ENCODE measurements around the gene WIPI1. TPM values are rescaled to one million over a fixed set of nuclear protein-coding genes. Genes with fewer than 3 reads are reported as not detected.
"Not testable (repeated sequence)": the region's sequence is repeated elsewhere in the genome, so short reads cannot be mapped to it uniquely, and the experiment has no call there.

Gene WIPI1
- total RNA-seq, 4 donors from 2014 or later: 71.4 to 131 (median 77.2) TPM

GRCh38 chr17:68379692-68380677, 77.3 kb downstream of the WIPI1 start:
- TF ChIP-seq POLR2A (IDR thresholded peaks at IDR 0.05): no peak
- 95% methylated on average over 11 of the region's 11 CpGs for WGBS, 2 donors
- Histone ChIP-seq H3K4me3 (no peak overlapping the region), H3K27ac (peak overlapping the region in 2 of 4 donors; percentile 83 to 97), H3K36me3 (no peaks in the 10 kb centered on the region), H3K4me1 (peaks cover 0 to 50% (median 27%) of the 10 kb centered on the region in 4 donors), H3K27me3 (no peaks in the 10 kb centered on the region), H3K9me3 (no peaks in the 10 kb centered on the region)
- DNase-seq (ENCODE audit: low spot score in 2 of 2): no peak

GRCh38 chr17:68379177-68379510, 78.2 kb downstream of the WIPI1 start:
- no peaks in the 10 kb centered on the region for H3K27me3 ChIP-seq
- peak overlapping the region; percentile 83 to 97 (median 88) for H3K27ac ChIP-seq
- H3K36me3 ChIP-seq: no peaks in the 10 kb centered on the region
- H3K9me3 ChIP-seq: no peaks in the 10 kb centered on the region
- 70 to 72% methylated on average over 3 of the region's 3 CpGs for WGBS, 2 donors
- TF ChIP-seq POLR2A (IDR thresholded peaks at IDR 0.05) (no peak), EP300 (IDR thresholded peaks at IDR 0.05) (no peak), CTCF (IDR thresholded peaks at IDR 0.05) (no peak)
- peaks cover 0 to 42% (median 26%) of the 10 kb centered on the region in 4 donors for H3K4me1 ChIP-seq
- H3K4me3 ChIP-seq: no peak overlapping the region
- DNase-seq (ENCODE audit: low spot score in 2 of 2): no peak

- Histone ChIP-seq H3K27me3 (no peaks in the 10 kb centered on the region), H3K4me1 (peaks cover 0 to 36% (median 21%) of the 10 kb centered on the region in 4 donors), H3K9me3 (no peaks in the 10 kb centered on the region), H3K4me3 (peak overlapping the region in 1 of 4 donors; percentile 30), H3K36me3 (no peaks in the 10 kb centered on the region), H3K27ac (peak overlapping the region; percentile 83 to 97 (median 88))
- DNase-seq (ENCODE audit: low spot score in 2 of 2): peak; percentile 94 to 96
- 32 to 41% methylated on average over 14 to 21 of the region's 21 CpGs for WGBS, 2 donors
- TF ChIP-seq POLR2A (IDR thresholded peaks at IDR 0.05) (peak; percentile 17 to 19), EP300 (IDR thresholded peaks at IDR 0.05) (peak; percentile 97), CTCF (IDR thresholded peaks at IDR 0.05) (peak in 1 of 5 experiments; percentile 13)
Measured at GRCh38 chr17:68378268-68379176, 78.8 kb downstream of the WIPI1 start.

GRCh38 chr17:68377771-68378267, 79.5 kb downstream of the WIPI1 start:
- H3K36me3 ChIP-seq: no peaks in the 10 kb centered on the region
- DNase-seq (ENCODE audit: low spot score in 2 of 2): no peak
- no peaks in the 10 kb centered on the region for H3K27me3 ChIP-seq
- no peaks in the 10 kb centered on the region for H3K9me3 ChIP-seq
- peak overlapping the region; percentile 83 to 97 (median 88) for H3K27ac ChIP-seq
- WGBS, 2 donors: 38 to 42% methylated on average over 8 of the region's 8 CpGs
- TF ChIP-seq EP300 (IDR thresholded peaks at IDR 0.05) (no peak), CTCF (IDR thresholded peaks at IDR 0.05) (no peak), POLR2A (IDR thresholded peaks at IDR 0.05) (no peak)
- H3K4me1 ChIP-seq: peaks cover 0 to 28% (median 19%) of the 10 kb centered on the region in 4 donors
- H3K4me3 ChIP-seq: peak overlapping the region in 1 of 4 donors; percentile 30

GRCh38 chr17:68376178-68376577, 81.1 kb downstream of the WIPI1 start:
- not testable (repeated sequence) for H3K9me3 ChIP-seq; H3K27me3 ChIP-seq; H3K4me3 ChIP-seq; H3K36me3 ChIP-seq; DNase-seq (ENCODE audit: low spot score in 2 of 2)
- 92 to 97% methylated on average over 2 of the region's 2 CpGs for WGBS, 2 donors
- peaks cover 0 to 27% (median 19%) of the 10 kb centered on the region in 4 donors for H3K4me1 ChIP-seq
- H3K27ac ChIP-seq: peak overlapping the region in 2 of 4 donors; percentile 92 to 97

Measured in tibial nerve (tissue), 4 donors.